Activated B cell treated with CpG ODN at 0.5 μM for 24 hours (primary cell): Measurements from ENCODE around the gene SCNN1B. TPM values are rescaled to one million over a fixed set of nuclear protein-coding genes. Genes with fewer than 3 reads are reported as not detected.

Experiments used
- ATAC-seq: fragments of 200-7000 bp; cut with Tn5 transposase; one replicate; pipeline ENCODE4 v1.10.0; 2021; ENCODE audit warnings: low read depth, mild to moderate bottlenecking, moderate library complexity
- CTCF ChIA-PET: fragments of 350-600 bp; sonication (Branson Sonifier 250); formaldehyde crosslinking; loops from one replicate; lab custom pipeline; 2021; ENCODE audit warnings: antibody characterized with exemption; lab: Charles Lee
- POLR2A ChIA-PET: fragments of 350-600 bp; sonication (Branson Sonifier 250); formaldehyde crosslinking; loops from one replicate; lab custom pipeline; 2021; ENCODE audit warnings: antibody characterized with exemption; lab: Charles Lee
- DNase-seq: peaks from one replicate; pipeline ENCODE4 v3.0.0; 2022
- H3K27ac Mint-ChIP-seq: one replicate; pipeline ENCODE4 v1.8.0; 2020; ENCODE audit warnings: mixed read lengths
- H3K27me3 Mint-ChIP-seq: one replicate; pipeline ENCODE4 v1.8.0; 2021; ENCODE audit warnings: mixed read lengths
- H3K36me3 Mint-ChIP-seq: one replicate; pipeline ENCODE4 v1.8.0; 2021; ENCODE audit warnings: low read depth, mixed read lengths
- H3K4me1 Mint-ChIP-seq: one replicate; pipeline ENCODE4 v1.8.0; 2021; ENCODE audit warnings: mixed read lengths
- H3K4me3 Mint-ChIP-seq: one replicate; pipeline ENCODE4 v1.8.0; 2020; ENCODE audit warnings: mild to moderate bottlenecking, mixed read lengths
- H3K9me3 Mint-ChIP-seq: one replicate; pipeline ENCODE4 v1.8.0; 2020; ENCODE audit warnings: mixed read lengths
- CTCF ChIP-seq: fragments of 200-600 bp; IDR thresholded peaks from one replicate; pipeline ENCODE4 v1.8.0; 2022; ENCODE audit warnings: antibody characterized with exemption, mild to moderate bottlenecking
- intact Hi-C: fragments of 100-400 bp; cut with micrococcal nuclease; formaldehyde crosslinking; loops from one replicate; pipeline ENCODE4 v1.15.1; 2024
- total RNA-seq: library from RNA; stranded (reverse); gene quantifications from 2 replicates; pipeline ENCODE4 v1.2.3, GENCODE V29; 2022

Gene SCNN1B
- total RNA-seq, 1 donor from 2014 or later, result not detected

- Mint-ChIP-seq H3K9me3 (no peaks in the 10 kb centered on the region), H3K36me3 (peaks cover 8% of the 10 kb centered on the region), H3K27me3 (peaks cover 3% of the 10 kb centered on the region), H3K27ac (no peak overlapping the region), H3K4me3 (no peak overlapping the region), H3K4me1 (no peaks in the 10 kb centered on the region)
- no peak for TF ChIP-seq CTCF
- DNase-seq, result no peak
- ChIA-PET POLR2A (no interaction called here), CTCF (no interaction called here)
- intact Hi-C loops, result no loop called here
- ATAC-seq, result no peak
Observed at GRCh38 chr16:23383881-23384280, 81.8 kb downstream of the SCNN1B start.

- ChIA-PET POLR2A (no interaction called here), CTCF (no interaction called here)
- no peaks in the 10 kb centered on the region for H3K9me3 Mint-ChIP-seq
- H3K27ac Mint-ChIP-seq, result no peak overlapping the region
- ATAC-seq (no peak), DNase-seq (no peak)
- TF ChIP-seq CTCF, result no peak
- intact Hi-C loops, result no loop called here
- no peaks in the 10 kb centered on the region for H3K27me3 Mint-ChIP-seq
- H3K4me1 Mint-ChIP-seq, result no peaks in the 10 kb centered on the region
- no peak overlapping the region for H3K4me3 Mint-ChIP-seq
- peaks cover 18% of the 10 kb centered on the region for H3K36me3 Mint-ChIP-seq
Observed at GRCh38 chr16:23384878-23385277, 82.8 kb downstream of the SCNN1B start.

GRCh38 chr16:23385441-23385840 is 83.3 kb downstream of the SCNN1B start:
- Mint-ChIP-seq H3K9me3 (no peaks in the 10 kb centered on the region), H3K4me3 (no peak overlapping the region), H3K36me3 (peaks cover 21% of the 10 kb centered on the region), H3K27me3 (no peaks in the 10 kb centered on the region), H3K27ac (no peak overlapping the region), H3K4me1 (no peaks in the 10 kb centered on the region)
- ChIA-PET POLR2A (no interaction called here), CTCF (no interaction called here)
- intact Hi-C loops, result no loop called here
- DNase-seq, result no peak
- TF ChIP-seq CTCF, result no peak
- no peak for ATAC-seq

- Mint-ChIP-seq H3K27me3 (no peaks in the 10 kb centered on the region), H3K4me3 (no peak overlapping the region)
Observed at GRCh38 chr16:23387666-23388065, 85.6 kb downstream of the SCNN1B start.

GRCh38 chr16:23388786-23389185 is 86.7 kb downstream of the SCNN1B start:
- H3K27me3 Mint-ChIP-seq, result no peaks in the 10 kb centered on the region
- H3K36me3 Mint-ChIP-seq, result peaks cover 47% of the 10 kb centered on the region
- ATAC-seq, result no peak
- H3K27ac Mint-ChIP-seq, result no peak overlapping the region
- DNase-seq, result no peak
- CTCF ChIA-PET, result no interaction called here
- POLR2A ChIA-PET, result no interaction called here
- intact Hi-C loops, result no loop called here
- no peak overlapping the region for H3K4me3 Mint-ChIP-seq
- no peaks in the 10 kb centered on the region for H3K4me1 Mint-ChIP-seq
- H3K9me3 Mint-ChIP-seq, result no peaks in the 10 kb centered on the region
- TF ChIP-seq CTCF, result no peak

More at GRCh38 chr16:23387666-23388065, 85.6 kb downstream of the SCNN1B start:
- DNase-seq (no peak), ATAC-seq (no peak)
- no peaks in the 10 kb centered on the region for H3K9me3 Mint-ChIP-seq
- no peak overlapping the region for H3K27ac Mint-ChIP-seq
- no peaks in the 10 kb centered on the region for H3K4me1 Mint-ChIP-seq
- ChIA-PET POLR2A (no interaction called here), CTCF (no interaction called here)
- peaks cover 41% of the 10 kb centered on the region for H3K36me3 Mint-ChIP-seq
- TF ChIP-seq CTCF, result no peak
- intact Hi-C loops, result no loop called here
